DMS53 treated with DMSO at 0.1 percent for 48 hours (cell line): ENCODE results near the gene DSCAM.

Experiments used
- DNase-seq: peaks from one replicate; lab custom pipeline; 2025; ENCODE audit not compliant: unreplicated experiment; lab: John Stamatoyannopoulos, UW

The DSCAM gene

DNA sequence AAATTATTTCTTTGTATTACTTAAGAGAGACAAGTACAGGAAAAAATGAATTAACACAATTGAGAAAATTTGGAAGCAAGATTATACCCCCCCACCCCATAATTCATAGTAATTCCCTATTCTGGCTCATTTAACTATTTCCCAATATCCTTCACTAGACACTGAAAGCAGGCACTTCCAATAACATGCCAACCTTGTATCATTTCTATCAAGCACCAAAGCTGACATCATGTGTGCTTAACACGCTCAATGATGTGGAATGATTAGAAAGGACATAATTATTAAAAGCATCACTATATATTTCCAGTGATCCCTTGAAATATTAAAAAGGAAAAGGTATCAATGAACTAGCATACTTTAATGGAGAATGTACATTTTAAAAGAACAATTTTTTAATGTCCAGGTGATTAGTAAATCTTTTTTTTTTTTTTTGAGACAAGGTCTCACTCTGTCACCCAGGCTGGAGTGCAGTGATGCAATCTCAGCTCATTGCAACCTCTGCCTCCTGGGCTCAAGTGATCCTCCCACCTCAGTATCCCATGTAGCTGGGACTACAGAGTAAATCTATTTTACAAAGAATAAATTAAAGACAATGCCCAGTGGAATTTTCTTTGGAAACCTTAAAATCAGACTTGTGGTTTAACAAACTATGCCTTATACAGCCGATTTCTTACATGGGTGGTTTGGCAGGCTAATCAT lies 443.9 kb downstream of the DSCAM start:
- no peak for DNase-seq

GRCh38 chr21:40395732-40396131 lies 451.2 kb downstream of the DSCAM start:
- DNase-seq = no peak

DNA sequence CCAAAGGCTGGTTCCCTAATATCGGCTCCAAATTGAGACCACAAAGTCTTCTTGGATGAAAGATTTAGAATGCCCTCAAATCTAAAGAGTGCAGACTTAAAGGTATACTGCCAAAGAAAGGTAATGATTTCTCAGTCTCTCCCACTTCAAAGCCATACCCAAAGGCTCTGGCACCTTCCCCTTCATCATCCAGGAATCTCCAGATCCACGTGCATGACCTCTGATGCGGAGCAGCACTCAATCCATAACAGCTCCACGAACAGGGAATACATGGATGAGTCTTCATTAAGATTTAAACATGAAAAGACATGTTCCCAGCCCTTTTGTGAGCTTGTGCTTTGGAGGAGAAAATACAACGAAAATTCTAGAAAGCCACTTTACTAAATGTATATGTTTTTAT lies 453.9 kb downstream of the DSCAM start:
- no peak for DNase-seq

DNA sequence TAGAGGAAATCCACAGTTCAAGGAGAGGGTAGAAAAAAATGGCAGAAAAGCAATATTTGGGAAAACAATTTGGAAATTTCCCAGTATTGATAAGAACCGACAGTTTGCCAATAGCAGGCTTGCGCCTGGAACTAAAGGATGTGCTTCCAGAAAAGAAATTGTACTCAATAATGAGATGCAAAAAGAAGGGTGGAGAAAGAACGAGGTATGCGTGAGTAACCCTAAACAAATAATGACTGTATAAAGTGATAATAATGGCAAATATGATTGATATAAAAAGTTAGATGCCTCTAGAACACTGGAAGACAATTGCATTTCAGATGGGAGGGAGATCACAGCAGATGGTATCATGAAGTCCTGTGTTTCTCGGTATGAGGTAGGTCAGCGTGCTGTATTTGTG lies 458.9 kb downstream of the DSCAM start:
- DNase-seq = no peak

DNA sequence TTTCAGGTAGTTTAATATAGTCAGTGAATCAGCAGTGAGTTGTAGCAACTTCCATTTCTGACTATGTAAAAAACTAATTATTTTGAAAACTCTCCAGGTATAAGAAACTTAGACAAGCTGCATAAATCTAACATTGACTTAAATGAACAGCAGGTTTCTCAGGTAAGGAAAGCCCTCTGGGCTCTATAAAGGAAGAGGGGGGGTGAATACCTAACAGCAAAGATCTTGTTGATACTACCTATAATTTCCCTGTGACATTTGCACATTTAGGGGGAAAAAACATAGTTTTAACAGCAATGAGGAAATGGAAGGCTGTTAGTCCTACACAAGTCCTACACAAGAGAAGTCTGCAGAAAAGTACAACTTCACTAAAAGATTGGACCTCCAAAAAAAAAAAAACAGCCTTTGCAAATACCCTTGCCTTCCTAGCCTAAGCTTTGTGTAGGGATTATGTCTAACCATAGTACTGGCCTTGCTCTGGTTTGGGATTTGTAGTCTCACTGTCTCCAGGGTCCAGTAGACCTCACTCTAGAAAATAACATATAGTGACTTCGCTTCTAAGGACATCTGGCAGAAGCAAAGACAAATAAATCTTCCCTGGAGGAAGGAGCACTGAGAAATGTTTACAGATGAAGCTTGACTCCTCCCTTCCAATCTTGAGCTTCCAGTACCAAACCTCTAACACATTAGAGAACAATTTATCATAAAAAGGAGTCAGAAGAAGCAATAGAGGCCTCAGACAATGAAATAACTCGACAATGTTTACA lies 459.8 kb downstream of the DSCAM start:
- no peak for DNase-seq

DNA sequence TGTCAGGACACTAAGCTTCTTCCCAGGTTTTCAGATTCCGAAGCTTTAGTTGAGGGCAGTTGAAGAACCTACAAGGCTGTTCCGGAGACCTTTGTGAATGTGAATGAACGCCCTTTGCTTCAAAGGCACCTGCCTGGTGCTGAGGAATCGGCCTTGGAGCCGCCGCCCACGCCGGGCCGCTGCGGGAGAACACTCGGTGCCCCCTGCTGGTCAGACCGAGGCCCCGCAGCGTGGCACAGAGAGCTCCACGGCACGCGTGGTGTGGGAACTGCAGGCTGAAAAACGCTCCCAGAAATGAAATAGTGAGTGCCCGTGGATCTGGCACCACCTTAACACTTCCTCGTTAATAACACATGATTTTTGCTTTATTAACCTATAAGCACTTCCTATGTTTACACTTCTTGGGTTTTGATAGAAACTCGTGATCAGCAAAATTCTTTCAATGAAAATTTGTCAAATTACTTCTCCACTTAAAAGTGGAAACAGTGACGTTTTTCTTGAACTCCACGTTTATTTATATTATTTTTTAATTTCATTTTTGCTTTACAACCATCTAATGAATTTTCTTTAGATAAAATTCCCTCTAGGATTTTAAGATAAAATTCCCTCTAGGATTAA lies 460.6 kb downstream of the DSCAM start:
- DNase-seq = peak; percentile 55

GRCh38 chr21:40385883-40386282 lies 461.1 kb downstream of the DSCAM start:
- no peak for DNase-seq

- no peak for DNase-seq
Observed at GRCh38 chr21:40383951-40384350, 463.0 kb downstream of the DSCAM start.

- no peak for DNase-seq
Observed at GRCh38 chr21:40381111-40381510, 465.8 kb downstream of the DSCAM start.

DNA sequence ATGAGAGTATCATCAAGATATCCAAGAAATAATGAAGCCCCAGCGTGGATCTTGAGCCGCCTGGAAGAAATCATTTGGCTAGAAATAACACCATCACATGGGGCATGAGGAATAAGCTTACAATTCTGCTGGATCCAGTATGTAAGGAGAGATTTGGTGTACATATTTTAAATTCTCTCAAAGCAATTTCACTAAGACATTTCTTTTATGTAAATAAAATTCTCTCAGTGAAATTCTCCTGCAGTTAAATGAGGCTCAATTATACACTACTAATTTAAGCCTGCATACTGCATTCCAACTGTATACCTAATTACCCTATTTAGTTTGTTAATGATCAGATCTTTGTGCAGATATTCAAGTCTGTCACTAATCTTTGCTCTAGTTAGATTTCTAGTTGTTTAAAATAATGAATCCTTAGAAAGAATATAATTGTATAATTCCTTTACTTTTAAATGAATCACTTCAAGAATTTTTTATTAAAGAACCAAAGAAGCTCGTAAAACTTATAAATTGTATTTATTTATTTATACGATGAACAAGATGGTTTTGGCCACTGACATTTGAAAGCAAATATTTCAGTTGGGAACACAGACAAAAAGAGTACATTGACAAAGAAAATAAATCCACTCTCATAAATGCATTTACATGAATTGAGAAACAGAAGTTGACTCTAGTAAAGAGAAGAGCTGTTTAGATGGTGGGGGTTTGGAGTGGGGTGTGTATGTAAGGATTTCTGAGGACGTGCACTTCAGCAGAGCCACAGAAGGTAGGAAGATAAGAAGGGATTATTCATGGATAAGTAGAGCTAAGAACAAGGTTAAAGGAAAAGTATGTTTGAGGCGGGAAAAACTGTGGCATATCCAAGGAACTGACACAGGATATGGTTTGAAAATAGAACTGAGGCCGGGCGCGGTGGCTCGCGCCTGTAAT lies 466.8 kb downstream of the DSCAM start:
- DNase-seq = no peak

DNA sequence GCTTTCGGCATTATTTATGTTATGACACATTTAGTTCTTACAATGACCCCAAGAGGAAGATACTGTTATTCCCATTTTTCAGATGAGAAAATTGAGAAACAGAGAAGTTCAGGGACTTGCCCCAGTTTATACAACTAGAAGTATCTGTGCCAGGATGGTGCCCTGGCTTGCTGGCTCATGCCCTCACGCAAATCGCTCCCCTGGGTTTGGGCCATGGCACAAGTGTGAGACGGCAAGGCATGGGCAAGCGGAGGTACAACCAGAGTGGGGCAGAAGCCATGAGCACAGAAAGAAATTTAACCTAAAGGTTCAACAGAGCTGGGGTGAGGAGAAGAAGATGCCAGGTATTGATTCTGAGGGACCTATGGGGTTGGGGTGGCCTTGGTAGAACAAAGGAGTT lies 469.8 kb downstream of the DSCAM start:
- DNase-seq = no peak

GRCh38 chr21:40373761-40374160 lies 473.2 kb downstream of the DSCAM start:
- DNase-seq = no peak

GRCh38 chr21:40372506-40372905 lies 474.5 kb downstream of the DSCAM start:
- no peak for DNase-seq

DNA sequence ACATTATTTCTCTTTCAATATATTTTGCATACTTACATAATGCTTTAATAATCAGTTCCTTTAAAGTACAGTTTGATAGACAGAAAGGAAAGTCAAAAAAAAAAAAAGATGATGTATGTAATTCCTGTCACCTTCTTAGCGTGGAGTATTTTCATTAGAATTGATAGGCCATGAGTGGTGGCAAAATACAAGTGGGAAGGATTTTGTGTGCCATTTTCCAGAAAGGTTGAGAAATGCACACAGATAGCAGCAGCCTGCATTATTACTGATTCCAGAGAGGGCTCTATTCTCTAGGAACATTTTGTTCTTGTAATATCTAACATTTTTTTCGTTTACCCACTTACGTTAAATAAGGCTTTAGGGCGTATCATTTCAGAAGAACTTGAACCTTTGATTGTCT lies 475.6 kb downstream of the DSCAM start:
- DNase-seq = no peak

GRCh38 chr21:40356644-40357043 lies 490.3 kb downstream of the DSCAM start:
- no peak for DNase-seq

DNA sequence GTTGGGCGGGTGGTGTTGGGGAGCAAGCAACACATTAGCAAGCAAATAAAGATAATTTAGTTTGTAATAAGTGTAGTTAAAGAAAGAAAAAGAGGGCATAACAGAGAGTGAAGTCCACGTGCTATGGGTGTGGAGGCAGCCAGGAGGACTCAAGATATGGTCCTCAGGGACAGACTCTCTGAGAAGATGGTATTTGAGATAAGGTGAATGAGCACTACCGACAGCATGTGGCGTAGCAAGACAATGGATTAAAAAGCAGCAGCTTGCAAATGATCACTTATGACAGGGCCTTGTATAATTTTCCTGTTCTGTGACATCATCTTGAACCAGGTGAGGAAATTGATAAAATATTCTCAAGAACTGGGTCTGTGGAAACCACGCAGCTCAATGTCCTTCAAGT lies 491.9 kb downstream of the DSCAM start:
- DNase-seq = no peak

- DNase-seq = no peak
Observed at GRCh38 chr21:40351006-40351405, 496.0 kb downstream of the DSCAM start.

DNA sequence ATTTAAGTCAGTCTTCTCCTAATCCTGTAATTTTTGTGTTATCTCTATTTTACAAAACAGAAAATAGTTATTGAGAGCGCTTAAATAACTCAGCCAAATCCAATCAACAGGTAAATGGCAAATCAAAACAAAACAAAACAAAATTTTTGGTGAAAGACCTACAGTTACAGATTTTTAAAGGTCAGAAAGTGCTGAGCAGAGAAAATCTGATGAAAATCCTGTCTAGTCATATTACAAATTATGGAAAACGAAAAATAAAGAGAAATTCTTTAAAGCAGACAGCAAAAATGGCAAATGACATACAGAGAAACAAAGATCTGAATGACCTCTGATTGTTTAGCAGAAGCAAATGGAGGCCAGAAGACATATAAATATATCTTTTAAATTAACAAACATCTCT lies 497.4 kb downstream of the DSCAM start:
- DNase-seq = no peak

GRCh38 chr21:40345711-40346321 lies 501.1 kb downstream of the DSCAM start:
- DNase-seq = no peak

- DNase-seq = no peak
Observed at GRCh38 chr21:40340357-40340756, 506.6 kb downstream of the DSCAM start.

DNA sequence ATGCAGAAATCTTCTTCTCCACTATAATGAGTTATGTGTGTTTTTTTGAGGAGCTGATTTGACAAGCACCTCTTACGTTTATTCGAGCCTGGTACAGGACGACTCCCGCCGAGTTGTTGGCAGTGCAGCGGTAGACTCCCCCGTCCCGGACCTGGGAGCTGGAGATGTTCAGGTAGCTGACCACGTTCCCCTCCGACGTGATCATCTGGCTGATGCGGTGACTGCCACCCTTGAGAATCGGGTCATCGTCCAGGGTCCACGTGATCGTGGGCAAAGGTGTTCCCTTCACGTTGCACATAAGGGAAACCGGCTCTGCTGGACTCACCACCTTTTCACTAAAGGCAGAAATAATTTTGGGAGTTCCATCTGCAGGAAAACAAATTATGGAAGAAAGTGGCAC lies 507.9 kb downstream of the DSCAM start:
- no peak for DNase-seq
